ENCODE measurements around the gene FSTL5. TPM values are rescaled to one million over a fixed set of nuclear protein-coding genes. Genes with fewer than 3 reads are reported as not detected.

FSTL5 gene
- total RNA-seq, 1 donor from 2014 or later, result not detected

DNA sequence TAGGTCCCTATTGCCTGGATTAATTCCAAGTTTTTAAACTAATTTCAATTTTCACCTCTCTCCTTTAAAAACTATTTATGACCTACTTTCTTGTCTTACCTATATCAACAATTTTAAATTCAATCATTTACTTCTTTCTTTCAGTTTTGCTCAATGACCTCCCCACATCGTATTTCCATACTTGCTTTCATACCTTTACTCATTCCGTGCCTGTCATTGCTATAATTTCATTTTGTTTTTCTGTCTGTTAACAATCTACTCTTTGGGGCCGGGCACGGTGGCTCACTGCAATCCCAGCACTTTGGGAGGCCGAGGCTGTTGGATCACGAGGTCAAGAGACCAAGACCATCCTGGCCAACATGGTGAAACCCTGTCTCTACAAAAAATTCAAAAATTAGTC lies 781.1 kb downstream of the FSTL5 start:
- intact Hi-C loops (cut with micrococcal nuclease), result no loop called here

DNA sequence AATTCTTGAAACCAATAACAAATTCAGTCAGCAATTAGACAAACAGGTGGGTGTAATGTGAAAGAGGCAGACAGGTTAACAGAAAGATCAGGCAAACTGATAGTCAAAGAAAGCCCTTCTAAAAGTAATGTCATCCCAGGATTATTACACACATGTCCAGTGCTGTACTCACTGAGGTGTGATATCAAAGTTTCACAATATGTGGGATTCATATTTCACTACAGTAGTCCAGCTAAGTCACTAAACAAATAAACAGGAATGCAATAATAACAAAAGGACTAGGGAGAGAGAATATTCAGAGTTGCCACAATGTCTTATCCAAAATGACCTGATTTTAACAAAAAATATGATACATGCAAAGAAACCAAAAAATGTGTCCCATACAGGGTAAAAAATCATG lies 787.5 kb downstream of the FSTL5 start:
- Mint-ChIP-seq H3K4me3 (ENCODE audit: low read depth) (no peak overlapping the region), H3K27me3 (ENCODE audit: low read depth) (no peaks in the 10 kb centered on the region), H3K27ac (no peak overlapping the region), H3K9me3 (peaks cover 34% of the 10 kb centered on the region), H3K4me1 (ENCODE audit: low read depth) (no peaks in the 10 kb centered on the region), H3K36me3 (ENCODE audit: low read depth) (no peaks in the 10 kb centered on the region)
- intact Hi-C loops (cut with micrococcal nuclease), result no loop called here
- DNase-seq (ENCODE audit: low spot score), result no peak

More for the DNA sequence above, 781.1 kb downstream of the FSTL5 start:
- no peaks in the 10 kb centered on the region for H3K27me3 Mint-ChIP-seq (ENCODE audit: low read depth)
- H3K9me3 Mint-ChIP-seq, result peaks cover 5% of the 10 kb centered on the region
- no peaks in the 10 kb centered on the region for H3K4me1 Mint-ChIP-seq (ENCODE audit: low read depth)
- no peak overlapping the region for H3K27ac Mint-ChIP-seq
- no peak for DNase-seq (ENCODE audit: low spot score)
- H3K4me3 Mint-ChIP-seq (ENCODE audit: low read depth), result no peak overlapping the region
- H3K36me3 Mint-ChIP-seq (ENCODE audit: low read depth), result no peaks in the 10 kb centered on the region

DNA sequence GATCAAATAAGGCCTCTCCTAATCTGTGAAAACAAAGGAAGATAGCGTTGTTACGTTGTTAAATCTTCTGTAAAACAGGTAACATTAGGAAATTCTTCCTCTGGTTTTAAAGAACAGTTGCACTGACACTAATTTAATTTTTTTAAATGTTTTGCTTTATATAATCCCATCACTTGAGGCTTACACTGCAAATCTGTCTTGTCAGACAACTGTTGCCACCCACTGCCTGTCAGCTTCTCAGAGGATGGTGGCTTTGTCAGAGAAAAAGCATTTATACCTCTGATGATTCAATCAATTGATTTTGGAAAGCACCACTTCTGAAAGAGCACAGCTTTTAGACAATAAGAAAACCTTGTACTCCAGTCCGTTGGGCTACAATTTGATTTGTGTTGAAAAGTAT lies 799.1 kb downstream of the FSTL5 start:
- no peaks in the 10 kb centered on the region for H3K36me3 Mint-ChIP-seq (ENCODE audit: low read depth)
- H3K4me1 Mint-ChIP-seq (ENCODE audit: low read depth), result no peaks in the 10 kb centered on the region
- intact Hi-C loops (cut with micrococcal nuclease), result no loop called here
- peaks cover 17% of the 10 kb centered on the region for H3K9me3 Mint-ChIP-seq
- no peak for DNase-seq (ENCODE audit: low spot score)
- no peak overlapping the region for H3K4me3 Mint-ChIP-seq (ENCODE audit: low read depth)
- no peaks in the 10 kb centered on the region for H3K27me3 Mint-ChIP-seq (ENCODE audit: low read depth)
- H3K27ac Mint-ChIP-seq, result no peak overlapping the region

DNA sequence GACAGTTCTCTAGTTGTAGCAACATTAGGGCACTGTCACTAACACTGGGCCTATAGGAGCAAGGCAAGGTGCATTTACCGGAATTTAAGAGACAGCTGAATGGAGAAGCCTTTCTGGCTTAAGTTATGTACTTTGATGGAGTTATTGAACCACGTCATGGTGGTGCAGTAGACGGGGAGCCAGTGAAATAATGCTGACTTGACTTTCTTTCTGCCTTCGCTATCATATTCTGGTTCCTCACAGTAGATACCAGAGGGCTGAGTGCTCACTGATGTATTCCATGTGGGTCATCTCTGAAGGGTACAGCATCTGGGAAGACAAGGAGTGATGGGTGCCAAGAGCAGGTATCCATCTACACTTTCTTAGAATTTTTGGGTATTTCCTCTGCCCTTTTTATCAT lies 802.8 kb downstream of the FSTL5 start:
- no peak for DNase-seq (ENCODE audit: low spot score)
- H3K4me3 Mint-ChIP-seq (ENCODE audit: low read depth), result no peak overlapping the region
- no peaks in the 10 kb centered on the region for H3K4me1 Mint-ChIP-seq (ENCODE audit: low read depth)
- intact Hi-C loops (cut with micrococcal nuclease), result no loop called here
- no peak overlapping the region for H3K27ac Mint-ChIP-seq
- H3K36me3 Mint-ChIP-seq (ENCODE audit: low read depth), result no peaks in the 10 kb centered on the region
- H3K9me3 Mint-ChIP-seq, result peaks cover 7% of the 10 kb centered on the region
- H3K27me3 Mint-ChIP-seq (ENCODE audit: low read depth), result no peaks in the 10 kb centered on the region

DNA sequence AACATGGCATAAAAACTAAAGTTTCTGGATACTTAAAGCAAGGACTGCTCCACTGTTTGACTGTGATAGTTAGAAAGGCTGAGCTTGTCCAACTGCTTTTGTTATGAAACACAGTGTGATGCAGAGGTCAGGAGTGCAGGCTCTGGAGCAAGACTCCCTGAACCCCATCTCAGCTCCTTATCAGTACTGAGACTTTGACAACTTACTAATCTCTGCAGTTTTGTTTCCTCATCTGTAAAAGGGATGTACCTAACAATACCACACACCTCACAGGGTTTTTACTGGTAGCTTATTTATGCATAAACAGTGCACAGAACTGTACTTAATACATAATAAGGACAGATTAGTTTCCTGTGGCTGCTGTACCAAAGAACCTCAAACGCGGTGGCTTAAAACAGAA lies 804.3 kb downstream of the FSTL5 start:
- Mint-ChIP-seq H3K27ac (no peak overlapping the region), H3K9me3 (peaks cover 7% of the 10 kb centered on the region), H3K4me1 (ENCODE audit: low read depth) (no peaks in the 10 kb centered on the region)

DNA sequence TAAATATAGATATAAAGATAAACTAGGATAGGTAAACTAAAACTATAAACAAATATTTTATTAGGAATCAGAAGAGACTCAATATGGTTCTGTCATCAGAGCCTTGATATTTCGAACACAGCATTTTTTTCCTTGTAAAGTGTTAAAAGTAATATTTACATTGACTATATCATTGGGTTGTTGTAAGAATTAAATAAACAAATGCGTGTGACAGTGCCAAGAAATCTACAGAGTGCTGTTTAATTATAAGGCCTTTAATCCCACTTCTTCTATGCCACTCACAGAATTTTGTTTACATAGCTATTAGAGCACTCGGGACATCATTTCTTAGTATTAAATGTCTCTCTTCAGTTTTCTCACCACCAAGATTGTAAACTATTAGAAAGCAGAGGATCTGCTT lies 807.4 kb downstream of the FSTL5 start:
- no peak overlapping the region for H3K4me3 Mint-ChIP-seq (ENCODE audit: low read depth)
- DNase-seq (ENCODE audit: low spot score), result no peak
- intact Hi-C loops (cut with micrococcal nuclease), result no loop called here
- no peaks in the 10 kb centered on the region for H3K4me1 Mint-ChIP-seq (ENCODE audit: low read depth)
- no peak overlapping the region for H3K27ac Mint-ChIP-seq
- peaks cover 19% of the 10 kb centered on the region for H3K9me3 Mint-ChIP-seq
- no peaks in the 10 kb centered on the region for H3K27me3 Mint-ChIP-seq (ENCODE audit: low read depth)
- H3K36me3 Mint-ChIP-seq (ENCODE audit: low read depth), result no peaks in the 10 kb centered on the region

More for the DNA sequence above, 804.3 kb downstream of the FSTL5 start:
- intact Hi-C loops (cut with micrococcal nuclease), result no loop called here
- Mint-ChIP-seq H3K27me3 (ENCODE audit: low read depth) (no peaks in the 10 kb centered on the region), H3K36me3 (ENCODE audit: low read depth) (no peaks in the 10 kb centered on the region), H3K4me3 (ENCODE audit: low read depth) (no peak overlapping the region)
- DNase-seq (ENCODE audit: low spot score), result no peak

DNA sequence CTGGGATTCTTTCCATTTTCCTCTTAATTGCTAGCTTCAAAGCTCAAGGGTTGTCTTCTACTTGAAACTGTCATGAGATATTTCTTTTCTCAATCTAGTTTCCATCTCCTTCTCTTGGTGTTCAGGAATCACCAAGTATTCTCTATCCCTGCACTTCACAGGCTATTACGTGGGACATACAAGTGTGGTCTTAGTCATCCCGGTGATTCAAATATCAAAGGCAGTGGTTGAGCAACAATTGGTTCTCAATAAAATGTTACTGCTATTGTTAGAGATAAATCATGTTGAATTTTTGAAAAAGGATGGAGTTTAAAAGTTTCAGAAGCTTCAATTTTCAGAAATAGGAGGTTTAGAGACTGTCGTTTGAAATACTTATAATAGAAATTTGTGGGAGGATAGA lies 812.9 kb downstream of the FSTL5 start:
- Mint-ChIP-seq H3K27me3 (ENCODE audit: low read depth) (no peaks in the 10 kb centered on the region), H3K4me1 (ENCODE audit: low read depth) (no peaks in the 10 kb centered on the region), H3K4me3 (ENCODE audit: low read depth) (no peak overlapping the region), H3K9me3 (peaks cover 32% of the 10 kb centered on the region), H3K36me3 (ENCODE audit: low read depth) (no peaks in the 10 kb centered on the region), H3K27ac (no peak overlapping the region)
- DNase-seq (ENCODE audit: low spot score), result no peak
- intact Hi-C loops (cut with micrococcal nuclease), result no loop called here

DNA sequence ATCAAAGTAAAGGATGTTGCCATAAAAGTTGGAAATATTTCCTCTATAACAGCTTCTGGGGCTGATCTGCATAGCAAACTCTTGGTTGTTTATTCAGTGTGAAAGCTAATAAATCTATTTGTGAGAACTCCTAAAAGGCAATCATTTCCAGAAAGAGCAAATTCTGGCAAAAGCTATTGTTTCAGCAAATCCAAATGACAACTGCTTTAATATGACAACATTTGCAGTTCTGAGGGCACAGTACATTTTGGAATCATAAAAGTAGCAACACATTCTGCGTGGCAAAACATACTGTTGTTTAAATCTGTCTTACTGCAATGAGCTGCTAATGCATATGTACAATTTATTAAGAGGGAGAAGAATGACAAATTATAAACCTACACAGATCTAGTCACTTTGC lies 818.1 kb downstream of the FSTL5 start:
- Mint-ChIP-seq H3K4me1 (ENCODE audit: low read depth) (no peaks in the 10 kb centered on the region), H3K27me3 (ENCODE audit: low read depth) (no peaks in the 10 kb centered on the region), H3K27ac (no peak overlapping the region), H3K9me3 (peaks cover 26% of the 10 kb centered on the region), H3K4me3 (ENCODE audit: low read depth) (no peak overlapping the region), H3K36me3 (ENCODE audit: low read depth) (no peaks in the 10 kb centered on the region)
- no peak for DNase-seq (ENCODE audit: low spot score)
- intact Hi-C loops (cut with micrococcal nuclease), result no loop called here

DNA sequence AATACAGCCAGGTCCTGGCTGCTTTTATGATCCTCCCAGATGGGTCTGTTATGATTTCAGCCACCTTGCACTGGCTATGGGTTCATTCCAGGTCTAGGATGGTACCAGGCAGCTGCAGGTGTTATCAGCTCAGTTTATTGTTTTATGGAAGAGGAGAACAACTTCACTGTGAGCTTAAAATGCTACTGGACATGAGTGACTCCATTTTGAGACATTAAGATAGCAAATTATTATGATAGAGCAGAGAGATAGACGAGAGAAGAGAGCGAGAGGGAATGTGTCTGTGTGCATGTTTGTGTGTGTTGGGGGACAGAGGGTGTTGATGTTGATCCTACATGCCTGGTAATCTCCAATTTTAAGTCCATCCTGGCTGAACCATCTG lies 820.2 kb downstream of the FSTL5 start:
- Mint-ChIP-seq H3K36me3 (ENCODE audit: low read depth) (no peaks in the 10 kb centered on the region), H3K4me3 (ENCODE audit: low read depth) (no peak overlapping the region), H3K9me3 (peaks cover 12% of the 10 kb centered on the region), H3K27ac (no peak overlapping the region), H3K4me1 (ENCODE audit: low read depth) (no peaks in the 10 kb centered on the region), H3K27me3 (ENCODE audit: low read depth) (no peaks in the 10 kb centered on the region)
- intact Hi-C loops (cut with micrococcal nuclease), result no loop called here
- no peak for DNase-seq (ENCODE audit: low spot score)

DNA sequence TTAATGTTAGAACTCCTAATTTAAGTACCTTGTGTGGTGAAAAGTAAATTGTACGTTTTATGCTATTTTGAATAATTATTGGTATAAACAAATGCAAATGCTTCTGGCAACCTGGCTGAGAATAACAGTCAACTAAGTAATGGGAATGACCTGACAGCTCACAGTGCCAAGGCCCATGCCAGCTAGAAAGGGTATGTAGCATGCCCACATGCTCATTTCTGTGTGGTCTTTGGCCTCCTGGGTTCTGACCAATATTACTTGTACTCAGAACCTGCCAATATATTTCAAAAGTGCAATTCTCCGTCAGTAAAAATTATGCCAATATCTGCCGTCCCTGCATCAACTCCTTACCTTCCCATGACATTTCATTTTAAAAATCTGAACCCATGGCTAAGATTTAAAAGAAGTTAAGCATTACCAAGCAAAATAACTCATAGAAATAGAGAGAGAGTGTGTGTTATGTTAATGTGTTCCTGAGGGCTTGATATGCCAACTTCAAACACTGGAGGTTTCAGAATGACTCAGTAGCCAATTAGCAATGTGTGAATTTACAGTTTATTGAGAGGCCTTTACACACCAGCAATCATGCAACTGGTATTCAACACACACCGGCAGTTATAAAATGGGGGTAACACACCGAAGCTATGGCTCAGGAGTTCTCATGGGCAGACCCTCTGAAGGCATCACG lies 820.8 kb downstream of the FSTL5 start:
- Mint-ChIP-seq H3K4me3 (ENCODE audit: low read depth) (no peak overlapping the region), H3K4me1 (ENCODE audit: low read depth) (no peaks in the 10 kb centered on the region), H3K27me3 (ENCODE audit: low read depth) (no peaks in the 10 kb centered on the region), H3K9me3 (peaks cover 12% of the 10 kb centered on the region), H3K36me3 (ENCODE audit: low read depth) (no peaks in the 10 kb centered on the region), H3K27ac (no peak overlapping the region)
- no peak for DNase-seq (ENCODE audit: low spot score)
- intact Hi-C loops (cut with micrococcal nuclease), result no loop called here

DNA sequence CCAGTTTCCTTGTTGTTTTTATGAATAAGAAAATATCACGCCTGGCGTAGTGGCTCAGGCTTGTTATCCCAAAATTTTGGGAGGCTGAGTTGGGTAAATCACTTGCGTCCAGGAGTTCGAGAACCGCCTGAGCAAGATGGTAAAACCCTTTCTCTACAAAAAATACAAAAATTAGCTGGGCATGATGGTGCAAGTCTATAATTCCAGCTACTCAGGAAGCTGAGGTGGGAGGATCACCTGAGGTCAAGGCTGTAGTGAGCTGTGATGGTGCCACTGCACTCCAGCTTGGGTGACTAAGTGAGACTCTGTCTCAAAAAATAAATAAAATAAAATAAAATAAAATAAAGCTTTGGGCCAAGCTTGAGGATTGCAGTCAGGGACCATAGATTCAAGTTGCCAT lies 827.2 kb downstream of the FSTL5 start:
- Mint-ChIP-seq H3K4me1 (ENCODE audit: low read depth) (no peaks in the 10 kb centered on the region), H3K27me3 (ENCODE audit: low read depth) (no peaks in the 10 kb centered on the region), H3K9me3 (no peaks in the 10 kb centered on the region), H3K4me3 (ENCODE audit: low read depth) (no peak overlapping the region), H3K27ac (no peak overlapping the region), H3K36me3 (ENCODE audit: low read depth) (no peaks in the 10 kb centered on the region)
- DNase-seq (ENCODE audit: low spot score), result no peak
- intact Hi-C loops (cut with micrococcal nuclease), result no loop called here

DNA sequence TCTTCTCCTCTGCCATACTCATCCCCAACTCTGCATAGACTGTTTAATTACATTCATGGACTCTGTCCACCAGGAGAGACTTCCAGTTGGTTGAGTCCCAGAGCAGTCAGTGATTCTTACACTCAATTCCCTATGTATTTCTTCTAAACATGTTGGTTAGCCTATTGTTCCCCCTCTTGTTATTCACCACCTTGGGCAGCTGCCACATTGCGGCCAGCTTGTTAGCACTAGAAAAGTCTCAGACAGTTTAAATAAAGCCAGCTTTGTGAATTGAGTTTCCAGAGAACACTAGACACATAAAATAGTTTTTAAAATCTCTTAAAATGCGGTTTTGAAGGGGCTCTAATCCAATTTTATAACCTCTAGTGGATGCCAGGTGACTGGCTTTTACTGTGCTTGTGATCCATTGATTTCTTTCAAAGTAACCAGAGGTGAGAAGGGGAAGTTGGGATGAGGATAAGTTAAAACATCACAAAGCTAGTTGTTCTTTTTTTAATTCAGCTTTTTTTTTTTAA lies 827.7 kb downstream of the FSTL5 start:
- no peaks in the 10 kb centered on the region for H3K27me3 Mint-ChIP-seq (ENCODE audit: low read depth)
- DNase-seq (ENCODE audit: low spot score), result no peak
- H3K27ac Mint-ChIP-seq, result no peak overlapping the region
- no peaks in the 10 kb centered on the region for H3K4me1 Mint-ChIP-seq (ENCODE audit: low read depth)
- no peak overlapping the region for H3K4me3 Mint-ChIP-seq (ENCODE audit: low read depth)
- no peaks in the 10 kb centered on the region for H3K9me3 Mint-ChIP-seq
- H3K36me3 Mint-ChIP-seq (ENCODE audit: low read depth), result no peaks in the 10 kb centered on the region
- intact Hi-C loops (cut with micrococcal nuclease), result no loop called here
